HG03196 (cell line): Measurements from ENCODE around the gene NDUFS2.

Source experiments
- ATAC-seq: cut with Tn5 transposase; IDR thresholded peaks from one replicate; pipeline ENCODE4 v1.9.1; 2021; ENCODE audit not compliant: unreplicated experiment

Gene NDUFS2

DNA sequence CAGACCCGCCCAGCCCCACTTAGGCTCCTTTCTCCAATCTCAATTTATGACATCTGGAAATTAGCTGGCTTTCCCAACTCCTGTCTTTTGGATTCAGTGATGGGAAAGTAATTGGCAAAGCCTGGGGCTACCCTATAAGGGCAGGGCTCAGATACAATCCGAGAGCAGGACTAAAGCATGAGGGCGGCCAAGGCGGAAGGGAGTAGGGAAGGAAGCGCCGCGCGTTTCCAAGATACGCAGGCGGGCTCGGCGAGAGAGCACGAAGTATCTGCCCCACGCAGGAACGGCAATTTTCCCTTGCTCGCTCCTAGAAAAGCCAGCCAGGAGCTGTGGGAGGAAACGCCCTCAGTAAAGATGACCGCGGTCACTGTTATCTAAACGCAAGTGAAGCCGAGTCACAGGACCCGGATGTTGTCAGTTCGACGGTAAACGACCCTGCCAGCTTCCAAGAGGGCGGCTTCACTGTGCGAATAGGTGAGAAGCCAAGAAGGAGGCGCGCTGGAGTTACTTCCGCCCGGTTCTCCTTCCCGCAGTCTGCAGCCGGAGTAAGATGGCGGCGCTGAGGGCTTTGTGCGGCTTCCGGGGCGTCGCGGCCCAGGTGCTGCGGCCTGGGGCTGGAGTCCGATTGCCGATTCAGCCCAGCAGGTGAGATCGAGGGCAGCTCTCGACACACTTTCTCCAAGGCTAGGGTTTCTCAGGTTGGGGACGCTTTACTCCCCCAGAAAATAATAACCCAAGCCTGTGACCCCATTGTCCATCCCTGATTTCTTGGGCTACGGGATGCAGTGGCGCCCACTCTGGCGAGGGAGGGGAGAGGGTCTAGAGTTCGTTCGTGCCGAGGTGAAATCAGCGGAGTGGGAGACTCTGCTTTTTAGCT is at the start of gene NDUFS2:
Gene NDUFS2 (plus strand): TSS at position 532 of the 877 bp plus-strand sequence. CDS start 19 bp downstream, at position 551.
- peak; percentile 91 for ATAC-seq

DNA sequence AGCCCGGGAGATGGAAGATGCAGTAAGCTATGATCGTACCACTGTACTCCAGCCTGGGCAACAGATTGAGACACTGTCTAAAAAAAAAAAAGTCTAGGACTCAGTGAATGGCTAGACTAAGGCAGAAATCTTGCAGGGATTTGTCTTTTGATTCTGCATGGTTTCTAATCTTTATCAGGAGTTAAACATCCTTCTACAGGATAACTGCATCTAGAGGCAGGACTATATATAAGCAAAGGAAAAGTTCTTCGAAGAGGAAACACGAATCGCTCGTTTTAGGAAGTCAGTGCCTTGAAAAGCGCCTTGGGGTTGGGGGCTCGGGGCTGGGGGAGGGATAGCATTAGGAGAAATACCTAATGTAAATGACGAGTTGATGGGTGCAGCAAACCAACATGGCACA is 49.0 kb upstream of the NDUFS2 start:
- no peak for ATAC-seq

DNA sequence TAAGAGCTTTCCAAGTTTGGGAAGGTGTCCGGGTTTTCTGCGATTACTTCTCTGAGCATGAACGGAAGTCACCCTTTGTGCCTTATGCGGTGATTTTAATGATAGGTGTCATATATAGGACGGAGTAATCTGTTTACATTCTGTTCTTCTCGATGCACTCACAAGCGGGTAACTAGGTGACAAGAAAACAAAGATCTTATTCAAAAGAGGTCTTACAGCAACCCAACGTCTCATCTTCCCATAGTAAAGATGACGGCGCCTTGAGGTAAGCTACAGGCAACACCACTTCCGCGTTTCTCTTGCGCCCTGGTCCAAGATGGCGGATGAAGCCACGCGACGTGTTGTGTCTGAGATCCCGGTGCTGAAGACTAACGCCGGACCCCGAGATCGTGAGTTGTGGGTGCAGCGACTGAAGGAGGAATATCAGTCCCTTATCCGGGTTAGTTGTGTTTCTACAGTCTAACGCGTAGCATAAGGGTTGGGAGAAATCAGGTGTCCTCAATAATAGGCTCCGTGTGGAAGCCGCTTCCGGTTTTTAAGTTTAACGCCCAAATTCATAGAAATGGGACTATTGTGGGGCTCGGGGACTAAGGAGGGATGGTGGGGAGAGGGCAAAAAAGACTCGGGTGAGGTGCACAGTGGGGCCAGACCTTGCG is 48.4 kb upstream of the NDUFS2 start, which contains the start of gene UFC1:
Gene UFC1 (plus strand): TSS at position 297 of the 656 bp plus-strand sequence. CDS start 20 bp downstream, at position 317.
- peak; percentile 75 for ATAC-seq

DNA sequence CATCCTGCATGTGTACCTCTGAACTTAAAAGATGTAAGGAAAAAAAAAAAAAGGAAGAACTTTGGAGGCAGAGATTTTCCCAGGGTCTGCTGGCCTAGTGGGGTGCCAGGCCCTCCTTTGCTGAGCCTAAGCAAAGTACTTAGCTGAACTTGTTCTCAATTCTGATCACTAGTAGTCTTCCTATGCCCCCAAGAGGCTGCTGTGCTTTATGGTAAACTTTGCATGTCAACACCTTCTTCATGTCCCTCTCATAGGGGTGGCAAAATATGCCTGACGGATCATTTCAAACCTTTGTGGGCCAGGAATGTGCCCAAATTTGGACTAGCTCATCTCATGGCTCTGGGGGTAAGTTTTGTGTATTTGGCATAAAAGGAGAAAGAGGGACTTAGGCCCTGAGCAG is 44.3 kb upstream of the NDUFS2 start:
- ATAC-seq: no peak

DNA sequence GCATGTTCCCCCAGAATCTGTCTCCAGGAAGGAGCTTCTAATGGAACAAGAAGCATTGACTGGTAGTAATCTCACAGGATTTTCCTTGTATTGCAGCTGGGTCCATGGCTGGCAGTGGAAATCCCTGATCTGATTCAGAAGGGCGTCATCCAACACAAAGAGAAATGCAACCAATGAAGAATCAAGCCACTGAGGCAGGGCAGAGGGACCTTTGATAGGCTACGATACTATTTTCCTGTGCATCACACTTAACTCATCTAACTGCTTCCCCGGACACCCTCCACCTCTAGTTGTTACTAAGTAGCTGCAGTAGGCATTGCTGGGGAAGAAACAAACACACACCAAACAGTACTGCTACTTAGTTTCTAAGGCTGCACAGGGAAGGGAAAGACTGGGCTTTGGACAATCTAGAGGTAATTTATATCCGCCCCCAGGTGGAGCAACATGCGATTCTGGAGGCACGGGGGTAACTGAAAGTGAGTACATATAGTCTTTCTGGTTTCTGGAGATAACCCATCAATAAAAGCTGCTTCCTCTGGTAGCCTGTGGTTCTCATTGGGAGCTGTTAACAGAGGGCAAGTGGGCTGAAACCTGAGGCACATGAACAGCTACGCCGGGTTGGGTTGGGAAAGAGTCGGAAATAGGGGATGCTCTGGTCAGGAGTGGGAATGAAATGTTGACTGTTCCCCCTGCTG is 43.7 kb upstream of the NDUFS2 start:
- ATAC-seq: peak; percentile 3

DNA sequence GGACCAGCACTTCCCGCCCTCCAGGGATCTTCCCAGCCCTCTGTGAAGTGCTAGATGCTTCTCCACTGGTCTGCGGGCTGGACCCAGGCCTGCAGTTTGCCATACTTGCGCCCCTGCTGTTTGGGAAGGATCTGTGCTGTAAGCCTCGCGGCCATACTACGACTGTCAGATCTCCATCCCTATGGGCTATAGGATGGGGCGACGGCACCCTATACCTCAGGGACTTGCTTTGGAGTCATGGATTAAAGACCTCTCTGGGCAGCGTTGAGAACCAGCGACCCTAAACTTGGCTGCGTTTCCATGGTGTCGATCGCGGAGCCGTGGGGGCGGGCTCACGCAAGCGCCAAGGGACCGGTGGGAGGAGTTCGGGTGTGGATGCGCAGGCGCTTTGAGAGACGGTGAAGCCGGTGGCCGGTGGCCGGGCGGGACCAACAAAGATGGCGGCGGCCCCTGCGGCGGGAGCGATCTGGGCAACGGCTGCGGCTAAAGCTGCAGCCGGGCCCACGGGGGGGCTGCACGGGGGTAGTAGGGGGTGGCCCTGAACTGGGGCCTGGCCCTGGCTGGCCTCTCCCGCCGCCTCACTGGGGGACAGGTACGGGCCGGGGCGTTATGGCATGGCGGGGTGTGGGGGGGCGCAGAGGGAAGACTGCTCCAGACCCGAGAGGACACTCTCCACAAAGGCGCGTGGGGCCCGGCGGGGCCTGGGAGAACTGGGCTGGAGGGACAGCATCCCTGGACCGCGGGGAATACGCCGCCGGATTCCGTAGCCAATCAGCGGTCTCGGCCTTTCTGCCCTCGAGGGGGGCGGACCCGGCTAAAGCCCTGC is 42.9 kb upstream of the NDUFS2 start, which contains the start of gene USP21:
Gene USP21 (plus strand): TSS at position 414 of the 826 bp plus-strand sequence. CDS start 1,141 bp downstream, outside the sequence.
- peak; percentile 57 for ATAC-seq

DNA sequence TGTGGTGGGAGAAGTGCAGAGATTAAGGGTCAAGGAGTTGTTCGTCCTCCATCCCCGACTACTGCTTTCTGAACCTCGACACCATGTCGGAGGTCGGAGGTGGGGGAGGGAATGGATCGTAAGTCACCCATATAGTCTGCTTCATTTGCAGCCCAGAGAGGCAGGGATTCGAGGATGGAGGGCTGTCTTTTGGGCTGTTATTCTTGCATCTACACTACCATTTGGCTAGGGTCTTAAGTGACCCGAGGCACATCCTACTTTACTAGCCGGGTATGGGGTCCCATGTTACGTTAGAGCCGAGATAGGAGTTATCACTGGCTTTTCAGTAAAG is 42.3 kb upstream of the NDUFS2 start:
- ATAC-seq: no peak

DNA sequence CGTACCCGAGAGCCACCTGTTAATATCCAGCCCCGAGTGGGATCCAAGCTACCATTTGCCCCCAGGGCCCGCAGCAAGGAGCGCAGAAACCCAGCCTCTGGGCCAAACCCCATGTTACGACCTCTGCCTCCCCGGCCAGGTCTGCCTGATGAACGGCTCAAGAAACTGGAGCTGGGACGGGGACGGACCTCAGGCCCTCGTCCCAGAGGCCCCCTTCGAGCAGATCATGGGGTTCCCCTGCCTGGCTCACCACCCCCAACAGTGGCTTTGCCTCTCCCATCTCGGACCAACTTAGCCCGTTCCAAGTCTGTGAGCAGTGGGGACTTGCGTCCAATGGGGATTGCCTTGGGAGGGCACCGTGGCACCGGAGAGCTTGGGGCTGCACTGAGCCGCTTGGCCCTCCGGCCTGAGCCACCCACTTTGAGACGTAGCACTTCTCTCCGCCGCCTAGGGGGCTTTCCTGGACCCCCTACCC is 41.5 kb upstream of the NDUFS2 start:
- ATAC-seq: no peak

DNA sequence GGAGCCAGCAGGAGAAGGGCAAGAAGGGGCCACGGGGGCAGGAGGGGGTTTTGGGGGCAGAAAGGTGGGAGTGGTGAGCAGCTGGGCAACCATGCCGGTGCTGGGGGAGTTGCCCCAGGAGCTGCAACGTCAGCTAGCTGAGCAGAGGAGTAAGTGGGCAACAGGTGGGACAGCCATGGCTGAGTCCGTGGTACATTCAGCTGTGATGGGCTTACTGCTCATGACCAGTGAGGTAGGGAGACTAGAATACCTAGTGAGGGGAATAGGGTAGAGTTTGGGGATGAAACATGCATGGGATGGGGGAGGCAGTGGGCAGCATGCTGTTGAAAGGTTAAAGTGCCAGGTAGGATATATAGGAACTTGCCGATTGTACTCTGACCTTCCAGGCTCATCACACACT is 40.5 kb upstream of the NDUFS2 start:
- ATAC-seq: no peak

DNA sequence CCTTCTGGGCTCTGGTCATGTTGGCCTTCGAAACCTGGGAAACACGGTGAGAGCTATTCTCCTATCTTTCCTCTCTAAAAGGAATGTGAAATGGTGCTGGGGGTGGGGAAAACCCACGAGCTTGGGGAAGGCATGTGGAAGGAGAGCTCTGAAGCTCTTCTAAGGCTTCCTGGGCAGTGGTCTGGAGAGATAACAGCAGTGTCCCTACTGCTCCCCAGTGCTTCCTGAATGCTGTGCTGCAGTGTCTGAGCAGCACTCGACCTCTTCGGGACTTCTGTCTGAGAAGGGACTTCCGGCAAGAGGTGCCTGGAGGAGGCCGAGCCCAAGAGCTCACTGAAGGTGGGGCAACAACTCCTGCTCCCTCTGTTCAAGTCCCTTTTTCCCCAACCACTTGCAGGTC is 40.1 kb upstream of the NDUFS2 start:
- no peak for ATAC-seq

DNA sequence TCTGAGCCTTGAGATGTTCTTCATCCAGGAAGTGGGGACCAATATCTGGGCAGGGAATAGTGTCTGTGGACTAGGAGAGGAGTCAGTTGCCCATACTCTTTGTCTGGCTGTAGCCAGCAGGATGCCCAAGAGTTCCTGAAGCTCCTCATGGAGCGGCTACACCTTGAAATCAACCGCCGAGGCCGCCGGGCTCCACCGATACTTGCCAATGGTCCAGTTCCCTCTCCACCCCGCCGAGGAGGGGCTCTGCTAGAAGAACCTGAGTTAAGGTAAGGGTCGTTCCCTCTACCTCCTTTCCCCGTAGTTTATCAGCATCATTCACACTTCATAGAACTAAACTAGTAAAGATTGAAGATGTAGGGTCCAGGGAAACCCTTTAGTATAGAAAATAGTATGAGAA is 39.4 kb upstream of the NDUFS2 start:
- no peak for ATAC-seq

DNA sequence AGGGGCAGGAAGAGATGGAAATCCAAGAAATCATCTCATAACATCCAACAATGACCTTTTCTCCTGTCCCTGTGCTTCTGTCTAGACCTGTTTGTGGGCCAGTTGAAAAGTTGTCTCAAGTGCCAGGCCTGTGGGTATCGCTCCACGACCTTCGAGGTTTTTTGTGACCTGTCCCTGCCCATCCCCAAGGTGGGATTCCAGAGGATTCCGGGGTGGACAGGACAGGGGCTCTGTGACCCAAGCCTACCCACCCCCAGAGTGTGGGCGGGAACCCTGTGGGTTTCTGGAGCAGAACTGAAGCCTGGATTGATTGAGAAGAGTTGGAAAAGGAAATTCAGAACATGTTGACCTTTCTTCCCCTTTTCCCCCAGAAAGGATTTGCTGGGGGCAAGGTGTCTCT is 38.4 kb upstream of the NDUFS2 start:
- ATAC-seq: no peak

DNA sequence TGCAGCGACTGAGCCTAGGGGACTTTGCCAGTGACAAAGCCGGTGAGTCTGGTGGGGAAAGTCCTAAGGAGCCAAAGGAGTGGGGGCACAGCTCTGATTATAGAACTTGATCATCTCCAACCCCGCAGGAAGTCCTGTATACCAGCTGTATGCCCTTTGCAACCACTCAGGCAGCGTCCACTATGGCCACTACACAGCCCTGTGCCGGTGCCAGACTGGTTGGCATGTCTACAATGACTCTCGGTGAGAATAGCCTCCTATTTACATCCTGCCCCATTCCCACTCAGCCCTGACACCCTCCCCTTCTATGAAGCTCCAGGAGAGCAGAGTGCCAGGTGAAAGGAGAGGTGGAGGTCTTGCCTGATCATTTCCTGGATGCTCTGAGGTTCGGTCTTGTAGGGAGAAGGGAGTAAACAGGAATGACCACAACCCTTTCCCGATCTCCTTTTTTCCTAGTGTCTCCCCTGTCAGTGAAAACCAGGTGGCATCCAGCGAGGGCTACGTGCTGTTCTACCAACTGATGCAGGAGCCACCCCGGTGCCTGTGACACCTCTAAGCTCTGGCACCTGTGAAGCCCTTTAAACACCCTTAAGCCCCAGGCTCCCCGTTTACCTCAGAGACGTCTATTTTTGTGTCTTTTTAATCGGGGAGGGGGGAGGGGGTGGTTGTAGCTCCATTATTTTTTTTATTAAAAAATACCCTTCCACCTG is 37.1 kb upstream of the NDUFS2 start:
- no peak for ATAC-seq

DNA sequence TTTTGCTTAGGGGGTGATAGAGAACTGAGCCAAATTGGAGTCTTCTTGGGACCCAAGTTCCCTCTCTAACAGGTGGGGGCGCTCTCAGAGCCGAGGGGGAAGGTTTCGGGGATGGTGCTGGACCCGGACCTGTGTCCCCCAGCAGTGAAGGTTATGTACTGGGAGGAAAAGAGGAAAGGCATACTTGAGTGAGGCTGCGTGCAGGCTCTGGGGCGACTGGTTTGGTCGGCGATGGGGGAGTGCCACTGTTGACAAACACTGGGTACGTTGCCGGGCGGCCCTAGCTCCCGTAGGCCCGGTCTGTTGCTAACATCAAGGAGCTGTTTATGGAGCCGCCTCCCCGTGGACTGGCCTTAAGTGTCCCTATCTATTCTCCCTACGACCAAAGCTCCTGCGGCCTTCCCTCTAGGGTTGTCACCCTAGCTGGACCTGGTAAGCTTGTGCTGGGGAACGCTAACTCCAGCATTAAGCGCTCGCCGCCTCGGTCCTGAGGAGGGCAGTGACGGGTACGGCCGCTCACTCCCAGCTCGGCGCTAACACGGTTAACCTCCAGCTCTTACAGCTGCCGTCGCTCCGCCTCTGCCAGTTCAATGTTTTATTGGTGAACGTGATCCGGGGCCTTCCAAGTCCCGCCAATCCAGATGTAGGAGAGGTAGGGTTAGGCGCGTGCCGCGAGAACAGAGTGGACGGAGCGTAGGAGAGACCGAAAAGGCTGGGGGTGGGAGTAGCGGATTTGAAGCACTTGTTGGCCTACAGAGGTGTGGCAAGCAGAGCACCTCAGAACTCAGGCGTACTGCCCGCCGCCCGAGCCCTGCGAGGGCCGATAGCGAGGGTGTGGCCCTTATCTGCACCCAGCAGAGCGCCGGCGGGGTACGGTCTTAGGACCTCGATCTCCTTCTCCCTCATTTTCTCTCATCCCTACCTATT is 36.2 kb upstream of the NDUFS2 start, which contains the start of gene PPOX:
Gene PPOX (plus strand): TSS at position 685 of the 927 bp plus-strand sequence. CDS start 422 bp downstream, outside the sequence.
- ATAC-seq: peak; percentile 86

DNA sequence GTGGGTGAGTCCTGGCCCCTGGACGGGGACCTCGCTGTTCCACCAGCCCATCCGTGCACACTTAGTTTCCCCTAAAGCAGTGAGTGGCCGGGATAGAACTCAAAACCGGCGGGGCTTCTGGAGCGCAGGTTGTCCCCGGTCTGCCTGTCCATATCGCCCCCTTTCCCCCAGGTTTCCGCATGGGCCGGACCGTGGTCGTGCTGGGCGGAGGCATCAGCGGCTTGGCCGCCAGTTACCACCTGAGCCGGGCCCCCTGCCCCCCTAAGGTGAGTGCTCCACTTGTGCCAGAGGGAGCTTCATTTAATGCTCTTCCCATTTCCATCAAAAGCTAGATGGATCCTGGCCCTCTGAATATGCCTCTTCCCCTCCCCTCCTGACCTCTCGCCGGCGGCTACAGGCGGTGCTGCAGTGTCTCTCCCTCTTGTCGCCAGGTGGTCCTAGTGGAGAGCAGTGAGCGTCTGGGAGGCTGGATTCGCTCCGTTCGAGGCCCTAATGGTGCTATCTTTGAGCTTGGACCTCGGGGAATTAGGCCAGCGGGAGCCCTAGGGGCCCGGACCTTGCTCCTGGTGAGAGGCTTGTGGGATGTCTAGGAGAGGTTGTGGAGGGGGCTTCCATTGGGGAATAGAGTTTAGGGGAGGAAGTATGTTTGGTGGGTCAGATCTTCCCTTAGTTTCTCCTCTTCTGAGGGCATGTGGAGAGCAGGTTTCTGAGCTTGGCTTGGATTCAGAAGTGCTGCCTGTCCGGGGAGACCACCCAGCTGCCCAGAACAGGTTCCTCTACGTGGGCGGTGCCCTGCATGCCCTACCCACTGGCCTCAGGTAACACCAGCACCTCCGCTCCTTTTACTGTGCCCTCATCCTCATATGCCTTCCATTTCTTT is 35.3 kb upstream of the NDUFS2 start:
- ATAC-seq: peak; percentile 4

DNA sequence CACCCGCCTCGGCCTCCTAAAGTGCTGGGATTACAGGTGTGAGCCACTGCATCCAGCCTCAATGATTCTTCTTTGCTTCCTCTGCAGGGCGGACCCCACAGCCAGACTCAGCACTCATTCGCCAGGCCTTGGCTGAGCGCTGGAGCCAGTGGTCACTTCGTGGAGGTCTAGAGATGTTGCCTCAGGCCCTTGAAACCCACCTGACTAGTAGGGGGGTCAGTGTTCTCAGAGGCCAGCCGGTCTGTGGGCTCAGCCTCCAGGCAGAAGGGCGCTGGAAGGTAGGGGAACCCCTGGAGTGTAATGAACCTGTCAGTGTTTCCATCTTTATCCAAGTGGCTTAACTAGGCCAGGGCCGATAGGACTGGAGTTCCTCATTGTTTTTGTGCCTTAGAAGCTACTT is 33.3 kb upstream of the NDUFS2 start:
- ATAC-seq: no peak

DNA sequence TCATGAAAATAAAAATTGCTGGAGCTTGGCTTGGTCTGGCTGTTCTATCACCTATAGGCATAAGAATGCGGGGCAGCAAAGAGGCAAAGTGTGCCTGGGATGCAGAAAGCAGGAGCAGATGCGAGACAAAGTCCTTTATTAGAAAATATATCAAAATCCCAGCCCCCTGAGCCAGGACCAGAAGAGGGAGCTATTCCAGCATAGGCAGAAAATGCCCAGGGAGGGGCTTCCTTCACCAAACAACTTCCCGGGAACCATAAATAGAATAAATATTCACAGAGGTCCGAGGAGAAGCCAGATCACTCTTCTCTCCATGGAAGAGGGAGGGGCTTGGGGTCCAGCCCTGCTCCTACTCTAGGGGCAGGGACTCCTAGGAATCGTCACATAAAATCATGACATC is 31.0 kb upstream of the NDUFS2 start:
- no peak for ATAC-seq

DNA sequence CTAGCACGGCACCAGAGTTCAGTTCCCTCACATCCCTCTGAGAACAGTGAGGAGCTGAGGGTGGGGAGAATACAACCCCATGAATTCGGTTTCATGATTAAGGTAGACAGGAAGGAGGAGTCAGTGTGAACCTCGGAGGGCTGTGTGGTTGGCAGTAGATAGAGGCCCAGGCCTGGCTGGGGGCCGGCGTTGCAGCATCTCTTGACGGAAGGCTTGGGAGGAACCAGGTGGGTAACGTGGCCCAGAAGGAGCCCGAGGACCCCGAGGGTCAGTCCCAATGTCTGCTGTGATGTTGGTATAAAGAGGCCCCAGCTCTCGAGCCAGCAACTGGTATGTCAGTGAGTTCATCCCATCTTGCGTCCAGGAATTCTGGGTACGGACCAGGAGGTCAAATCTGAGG is 30.5 kb upstream of the NDUFS2 start:
- no peak for ATAC-seq
